Measurements from ENCODE around the gene SLC34A1.

The SLC34A1 gene

DNA sequence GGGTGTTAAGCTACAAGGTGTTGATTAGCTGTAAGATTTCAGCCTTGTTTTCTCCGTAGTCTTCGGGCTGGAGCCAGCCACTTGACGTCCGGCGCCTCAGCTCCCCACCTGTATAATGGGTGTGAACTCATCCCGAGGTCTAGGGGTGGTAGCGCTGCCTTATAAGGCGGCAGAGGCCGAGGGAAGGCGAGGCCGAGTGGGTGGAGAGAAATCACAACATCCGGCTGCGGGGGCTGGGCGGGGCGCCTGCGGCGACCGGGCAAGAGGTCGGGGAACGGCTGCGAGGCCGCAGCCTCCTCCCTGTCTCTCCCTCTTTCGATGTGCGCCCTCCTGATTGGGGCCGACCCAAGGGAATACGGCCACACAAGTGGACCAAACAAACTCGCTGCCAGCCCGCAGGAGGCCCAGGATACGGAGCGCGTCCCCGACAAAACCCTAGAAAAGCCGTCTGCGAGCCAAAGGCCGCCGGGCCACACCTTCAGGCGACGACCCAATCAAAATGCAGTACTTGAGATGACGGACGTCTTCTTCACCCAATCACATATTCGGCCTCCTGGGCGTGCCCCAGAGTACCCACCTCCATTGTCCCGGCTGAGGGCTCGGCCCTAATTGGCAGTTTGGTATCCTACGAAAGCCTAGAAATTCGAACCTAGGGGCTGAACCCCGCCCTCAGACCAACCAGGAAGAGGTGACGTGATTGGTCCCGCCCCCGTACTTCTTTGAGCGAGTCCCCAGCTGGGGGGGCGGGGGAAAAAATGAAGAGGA, 41.7 kb downstream of the SLC34A1 start (continued):
- TF ChIP-seq, protein P1, sequence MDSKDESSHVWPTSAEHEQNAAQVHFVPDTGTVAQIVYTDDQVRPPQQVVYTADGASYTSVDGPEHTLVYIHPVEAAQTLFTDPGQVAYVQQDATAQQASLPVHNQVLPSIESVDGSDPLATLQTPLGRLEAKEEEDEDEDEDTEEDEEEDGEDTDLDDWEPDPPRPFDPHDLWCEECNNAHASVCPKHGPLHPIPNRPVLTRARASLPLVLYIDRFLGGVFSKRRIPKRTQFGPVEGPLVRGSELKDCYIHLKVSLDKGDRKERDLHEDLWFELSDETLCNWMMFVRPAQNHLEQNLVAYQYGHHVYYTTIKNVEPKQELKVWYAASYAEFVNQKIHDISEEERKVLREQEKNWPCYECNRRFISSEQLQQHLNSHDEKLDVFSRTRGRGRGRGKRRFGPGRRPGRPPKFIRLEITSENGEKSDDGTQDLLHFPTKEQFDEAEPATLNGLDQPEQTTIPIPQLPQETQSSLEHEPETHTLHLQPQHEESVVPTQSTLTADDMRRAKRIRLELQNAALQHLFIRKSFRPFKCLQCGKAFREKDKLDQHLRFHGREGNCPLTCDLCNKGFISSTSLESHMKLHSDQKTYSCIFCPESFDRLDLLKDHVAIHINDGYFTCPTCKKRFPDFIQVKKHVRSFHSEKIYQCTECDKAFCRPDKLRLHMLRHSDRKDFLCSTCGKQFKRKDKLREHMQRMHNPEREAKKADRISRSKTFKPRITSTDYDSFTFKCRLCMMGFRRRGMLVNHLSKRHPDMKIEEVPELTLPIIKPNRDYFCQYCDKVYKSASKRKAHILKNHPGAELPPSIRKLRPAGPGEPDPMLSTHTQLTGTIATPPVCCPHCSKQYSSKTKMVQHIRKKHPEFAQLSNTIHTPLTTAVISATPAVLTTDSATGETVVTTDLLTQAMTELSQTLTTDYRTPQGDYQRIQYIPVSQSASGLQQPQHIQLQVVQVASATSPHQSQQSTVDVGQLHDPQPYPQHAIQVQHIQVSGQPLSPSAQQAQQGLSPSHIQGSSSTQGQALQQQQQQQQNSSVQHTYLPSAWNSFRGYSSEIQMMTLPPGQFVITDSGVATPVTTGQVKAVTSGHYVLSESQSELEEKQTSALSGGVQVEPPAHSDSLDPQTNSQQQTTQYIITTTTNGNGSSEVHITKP (tag by site-specific recombination; IDR thresholded peaks at IDR 0.05): peak; percentile 80
- TF ChIP-seq, protein P2, sequence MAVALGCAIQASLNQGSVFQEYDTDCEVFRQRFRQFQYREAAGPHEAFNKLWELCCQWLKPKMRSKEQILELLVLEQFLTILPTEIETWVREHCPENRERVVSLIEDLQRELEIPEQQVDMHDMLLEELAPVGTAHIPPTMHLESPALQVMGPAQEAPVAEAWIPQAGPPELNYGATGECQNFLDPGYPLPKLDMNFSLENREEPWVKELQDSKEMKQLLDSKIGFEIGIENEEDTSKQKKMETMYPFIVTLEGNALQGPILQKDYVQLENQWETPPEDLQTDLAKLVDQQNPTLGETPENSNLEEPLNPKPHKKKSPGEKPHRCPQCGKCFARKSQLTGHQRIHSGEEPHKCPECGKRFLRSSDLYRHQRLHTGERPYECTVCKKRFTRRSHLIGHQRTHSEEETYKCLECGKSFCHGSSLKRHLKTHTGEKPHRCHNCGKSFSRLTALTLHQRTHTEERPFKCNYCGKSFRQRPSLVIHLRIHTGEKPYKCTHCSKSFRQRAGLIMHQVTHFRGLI (tag by site-specific recombination; IDR thresholded peaks at IDR 0.05): peak; percentile 14; the same call in 1 of the 2 replicates
- TF ChIP-seq ZXDB (tag by site-specific recombination; IDR thresholded peaks at IDR 0.05) (peak; percentile 85), BCL11A (tag by site-specific recombination; IDR thresholded peaks at IDR 0.05; ENCODE audit: low read depth) (0 out of 2 replicates have a peak, but pooled peaks have one; percentile 36), ZBTB48 (tag by site-specific recombination; IDR thresholded peaks at IDR 0.05) (0 out of 2 replicates have a peak, but pooled peaks have one; percentile 26), ZNF24 (tag by site-specific recombination; IDR thresholded peaks at IDR 0.05) (peak; percentile 90), ZNF2 (tag by site-specific recombination; IDR thresholded peaks at IDR 0.05) (peak; percentile 68; the same call in 1 of the 2 replicates), ZFHX2 (tag by site-specific recombination; conservative IDR thresholded peaks at IDR 0.05) (peak; percentile 91), ZSCAN30 (tag by site-specific recombination; IDR thresholded peaks at IDR 0.05) (peak; percentile 85; the same call in 1 of the 2 replicates), ZBTB11 (tag by site-specific recombination; conservative IDR thresholded peaks at IDR 0.05; ENCODE audit: low read depth) (no peak), ZNF341 (tag by site-specific recombination; IDR thresholded peaks at IDR 0.05; ENCODE audit: low read depth) (peak; percentile 39; the same call in 1 of the 2 replicates), ZNF645 (tag by site-specific recombination; IDR thresholded peaks at IDR 0.05) (no peak), KLF16 (tag by site-specific recombination; IDR thresholded peaks at IDR 0.05) (peak; percentile 49; the same call in 1 of the 2 replicates), ZNF658 (tag by site-specific recombination; IDR thresholded peaks at IDR 0.05) (no peak), GLIS2 (tag by site-specific recombination; IDR thresholded peaks at IDR 0.05) (peak; percentile 69), ZNF169 (tag by site-specific recombination; IDR thresholded peaks at IDR 0.05) (no peak), ZNF335 (tag by site-specific recombination; conservative IDR thresholded peaks at IDR 0.05) (peak; percentile 73), ZBTB8A (tag by site-specific recombination; IDR thresholded peaks at IDR 0.05) (peak; percentile 44; the same call in 1 of the 2 replicates), IKZF3 (tag by site-specific recombination; IDR thresholded peaks at IDR 0.05) (no peak), EGR2 (tag by site-specific recombination; IDR thresholded peaks at IDR 0.05; ENCODE audit: low read depth) (peak; percentile 87), SP7 (tag by site-specific recombination; IDR thresholded peaks at IDR 0.05) (peak; percentile 73), ZSCAN5A (tag by site-specific recombination; IDR thresholded peaks at IDR 0.05) (0 out of 2 replicates have a peak, but pooled peaks have one; percentile 49)
- TF ChIP-seq, protein P3, sequence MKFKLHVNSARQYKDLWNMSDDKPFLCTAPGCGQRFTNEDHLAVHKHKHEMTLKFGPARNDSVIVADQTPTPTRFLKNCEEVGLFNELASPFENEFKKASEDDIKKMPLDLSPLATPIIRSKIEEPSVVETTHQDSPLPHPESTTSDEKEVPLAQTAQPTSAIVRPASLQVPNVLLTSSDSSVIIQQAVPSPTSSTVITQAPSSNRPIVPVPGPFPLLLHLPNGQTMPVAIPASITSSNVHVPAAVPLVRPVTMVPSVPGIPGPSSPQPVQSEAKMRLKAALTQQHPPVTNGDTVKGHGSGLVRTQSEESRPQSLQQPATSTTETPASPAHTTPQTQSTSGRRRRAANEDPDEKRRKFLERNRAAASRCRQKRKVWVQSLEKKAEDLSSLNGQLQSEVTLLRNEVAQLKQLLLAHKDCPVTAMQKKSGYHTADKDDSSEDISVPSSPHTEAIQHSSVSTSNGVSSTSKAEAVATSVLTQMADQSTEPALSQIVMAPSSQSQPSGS (tag by site-specific recombination; IDR thresholded peaks at IDR 0.05; ENCODE audit: low read depth): peak; percentile 96
- TF ChIP-seq, protein P4, sequence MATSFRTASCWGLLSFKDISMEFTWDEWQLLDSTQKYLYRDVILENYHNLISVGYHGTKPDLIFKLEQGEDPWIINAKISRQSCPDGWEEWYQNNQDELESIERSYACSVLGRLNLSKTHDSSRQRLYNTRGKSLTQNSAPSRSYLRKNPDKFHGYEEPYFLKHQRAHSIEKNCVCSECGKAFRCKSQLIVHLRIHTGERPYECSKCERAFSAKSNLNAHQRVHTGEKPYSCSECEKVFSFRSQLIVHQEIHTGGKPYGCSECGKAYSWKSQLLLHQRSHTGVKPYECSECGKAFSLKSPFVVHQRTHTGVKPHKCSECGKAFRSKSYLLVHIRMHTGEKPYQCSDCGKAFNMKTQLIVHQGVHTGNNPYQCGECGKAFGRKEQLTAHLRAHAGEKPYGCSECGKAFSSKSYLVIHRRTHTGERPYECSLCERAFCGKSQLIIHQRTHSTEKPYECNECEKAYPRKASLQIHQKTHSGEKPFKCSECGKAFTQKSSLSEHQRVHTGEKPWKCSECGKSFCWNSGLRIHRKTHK (tag by site-specific recombination; IDR thresholded peaks at IDR 0.05): no peak

Measured in HEK293 (cell line).